Neuronal stem cell (in vitro differentiated cells): ENCODE measurements around the gene EMC10.

ENCODE experiments used
- DNase-seq: peaks from one replicate; pipeline ENCODE4 v3.0.0-alpha.2; 2013; ENCODE audit warnings: low spot score
- H2AFZ ChIP-seq: one replicate; pipeline ENCODE4 v1.6.1; 2013; ENCODE audit warnings: mild to moderate bottlenecking, low read length, inconsistent platforms
- H2AK5ac ChIP-seq: 2 replicates; pipeline ENCODE4 v1.6.1; 2013; ENCODE audit warnings: low read depth, mild to moderate bottlenecking, inconsistent platforms, low read length, moderate library complexity, mixed read lengths
- H2BK120ac ChIP-seq: 2 replicates; pipeline ENCODE4 v1.6.1; 2013; ENCODE audit warnings: low read depth, mild to moderate bottlenecking, inconsistent platforms, low read length, moderate library complexity, mixed read lengths
- H2BK12ac ChIP-seq: one replicate; pipeline ENCODE4 v1.6.1; 2013; ENCODE audit warnings: low read length, inconsistent platforms
- H2BK15ac ChIP-seq: 2 replicates; pipeline ENCODE4 v1.6.1; 2013; ENCODE audit warnings: mild to moderate bottlenecking, low read length, inconsistent platforms, mixed read lengths
- H2BK5ac ChIP-seq: one replicate; pipeline ENCODE4 v1.6.1; 2013; ENCODE audit warnings: inconsistent platforms, mild to moderate bottlenecking, low read length, moderate library complexity
- H3K14ac ChIP-seq: one replicate; pipeline ENCODE4 v1.6.1; 2013; ENCODE audit warnings: low read length, inconsistent platforms
- H3K18ac ChIP-seq: 2 replicates; pipeline ENCODE4 v1.6.1; 2013; ENCODE audit warnings: low read length, inconsistent platforms
- H3K23ac ChIP-seq: 2 replicates; pipeline ENCODE4 v1.6.1; 2013; ENCODE audit warnings: low read depth, mild to moderate bottlenecking, mixed read lengths, low read length, inconsistent platforms; ENCODE audit not compliant: poor library complexity
- H3K27ac ChIP-seq: replicated peaks from 3 replicates; pipeline ENCODE4 v1.5.1; 2013; ENCODE audit warnings: low read length, inconsistent platforms
- H3K27me3 ChIP-seq, 3 experiments: 2 replicates each; pipeline ENCODE4 v1.6.1; 2013; ENCODE audit warnings: low read length in 3 of 3, mild to moderate bottlenecking in 2 of 3, inconsistent platforms in 1 of 3, low read depth in 1 of 3, mixed read lengths in 1 of 3, moderate library complexity in 1 of 3; ENCODE audit not compliant: control insufficient read depth in 3 of 3, insufficient read depth in 3 of 3
- H3K36me3 ChIP-seq, 2 donors: replicated peaks in 1 of 2; 2 replicates each; pipeline ENCODE4 v1.6.1; 2013; ENCODE audit warnings: low read length in 2 of 2; ENCODE audit not compliant: control insufficient read depth in 2 of 2, insufficient read depth in 2 of 2
- H3K4ac ChIP-seq: 2 replicates; pipeline ENCODE4 v1.6.1; 2013; ENCODE audit warnings: inconsistent platforms, mild to moderate bottlenecking, low read length, moderate library complexity
- H3K4me1 ChIP-seq, 2 donors: 1 replicate in 1 of 2; 2 replicates in 1 of 2; pipeline ENCODE4 v1.6.1; 2013; ENCODE audit warnings: low read length in 2 of 2, low read depth in 1 of 2; ENCODE audit not compliant: control insufficient read depth in 2 of 2, insufficient read depth in 1 of 2
- H3K4me2 ChIP-seq: one replicate; pipeline ENCODE4 v1.6.1; 2013; ENCODE audit warnings: mild to moderate bottlenecking, low read length, inconsistent platforms; ENCODE audit not compliant: insufficient read depth, poor library complexity, severe bottlenecking
- H3K4me3 ChIP-seq, 2 donors: 2 replicates each; pipeline ENCODE4 v1.5.1; 2013; ENCODE audit warnings: low read length in 2 of 2, mild to moderate bottlenecking in 2 of 2, inconsistent platforms in 1 of 2, moderate library complexity in 1 of 2
- H3K79me1 ChIP-seq: one replicate; pipeline ENCODE4 v1.6.1; 2013; ENCODE audit warnings: low read depth, mild to moderate bottlenecking, inconsistent platforms, low read length, moderate library complexity
- H3K9ac ChIP-seq: one replicate; pipeline ENCODE4 v1.6.1; 2013; ENCODE audit warnings: mild to moderate bottlenecking, low read depth, low read length, inconsistent platforms; ENCODE audit not compliant: poor library complexity
- H3K9me3 ChIP-seq, 2 donors: replicated peaks in 1 of 2; 2 replicates each; pipeline versions ENCODE3 to v1.6.1; 2013; ENCODE audit warnings: low read length in 2 of 2, mild to moderate bottlenecking in 2 of 2, inconsistent platforms in 1 of 2, low read depth in 1 of 2, mixed read lengths in 1 of 2, moderate library complexity in 1 of 2; ENCODE audit not compliant: control insufficient read depth in 2 of 2, insufficient read depth in 1 of 2
- H4K8ac ChIP-seq: one replicate; pipeline ENCODE4 v1.6.1; 2013; ENCODE audit warnings: low read depth, mild to moderate bottlenecking, inconsistent platforms, low read length, moderate library complexity
- H4K91ac ChIP-seq: one replicate; pipeline ENCODE4 v1.6.1; 2013; ENCODE audit warnings: low read length, low read depth, mild to moderate bottlenecking, inconsistent platforms; ENCODE audit not compliant: poor library complexity
- WGBS, 2 donors: extraction: QIAGEN DNeasy Blood & Tissue Kit; methylation state at CpG; one replicate each; pipeline ENCODE4 v1.1.7; 2013; ENCODE audit warnings: missing lambda C conversion rate in 2 of 2, mixed read lengths in 1 of 2; ENCODE audit not compliant: insufficient read length in 2 of 2, insufficient replicate concordance in 1 of 2; ENCODE audit errors: extremely low coverage in 2 of 2; 5-methylcytosine and 5-hydroxymethylcytosine counted together

Gene EMC10

DNA sequence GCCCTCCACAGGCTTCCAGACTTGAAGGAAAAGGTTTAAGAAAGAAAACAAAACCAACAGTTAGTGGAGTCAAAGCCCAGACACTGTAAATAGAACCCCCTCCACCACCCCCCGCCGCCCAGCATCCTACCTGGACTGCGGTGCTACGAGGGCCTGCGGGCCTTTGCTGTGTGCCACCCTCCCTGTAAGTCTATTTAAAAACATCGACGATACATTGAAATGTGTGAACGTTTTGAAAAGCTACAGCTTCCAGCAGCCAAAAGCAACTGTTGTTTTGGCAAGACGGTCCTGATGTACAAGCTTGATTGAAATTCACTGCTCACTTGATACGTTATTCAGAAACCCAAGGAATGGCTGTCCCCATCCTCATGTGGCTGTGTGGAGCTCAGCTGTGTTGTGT is 6.6 kb downstream of the EMC10 start:
- H4K91ac ChIP-seq, result no peak overlapping the region
- no peak overlapping the region for H2AK5ac ChIP-seq
- no peak overlapping the region for H3K23ac ChIP-seq
- H3K36me3 ChIP-seq, result peaks cover 18 to 39% of the 10 kb centered on the region in 2 donors
- H3K4me1 ChIP-seq, result no peaks in the 10 kb centered on the region
- H3K14ac ChIP-seq, result no peak overlapping the region
- H2BK5ac ChIP-seq, result no peak overlapping the region
- H2BK12ac ChIP-seq, result no peak overlapping the region
- WGBS, 2 donors, result no CpG with 5 or more reads among the region's 10 CpGs
- H4K8ac ChIP-seq, result no peak overlapping the region
- H3K4me3 ChIP-seq, result no peak overlapping the region
- no peak overlapping the region for H3K4ac ChIP-seq
- no peak overlapping the region for H2BK15ac ChIP-seq
- H3K9me3 ChIP-seq, result peaks cover 19 to 39% of the 10 kb centered on the region in 2 donors
- no peak overlapping the region for H3K9ac ChIP-seq
- H2BK120ac ChIP-seq, result no peak overlapping the region
- H3K4me2 ChIP-seq, result no peak overlapping the region
- H3K79me1 ChIP-seq, result peaks cover 5% of the 10 kb centered on the region
- H3K18ac ChIP-seq, result no peak overlapping the region
- peaks cover 0 to 7% (median 0%) of the 10 kb centered on the region in 3 experiments for H3K27me3 ChIP-seq
- H3K27ac ChIP-seq, result no peak overlapping the region
- no peak for DNase-seq
- H2AFZ ChIP-seq, result no peak overlapping the region

DNA sequence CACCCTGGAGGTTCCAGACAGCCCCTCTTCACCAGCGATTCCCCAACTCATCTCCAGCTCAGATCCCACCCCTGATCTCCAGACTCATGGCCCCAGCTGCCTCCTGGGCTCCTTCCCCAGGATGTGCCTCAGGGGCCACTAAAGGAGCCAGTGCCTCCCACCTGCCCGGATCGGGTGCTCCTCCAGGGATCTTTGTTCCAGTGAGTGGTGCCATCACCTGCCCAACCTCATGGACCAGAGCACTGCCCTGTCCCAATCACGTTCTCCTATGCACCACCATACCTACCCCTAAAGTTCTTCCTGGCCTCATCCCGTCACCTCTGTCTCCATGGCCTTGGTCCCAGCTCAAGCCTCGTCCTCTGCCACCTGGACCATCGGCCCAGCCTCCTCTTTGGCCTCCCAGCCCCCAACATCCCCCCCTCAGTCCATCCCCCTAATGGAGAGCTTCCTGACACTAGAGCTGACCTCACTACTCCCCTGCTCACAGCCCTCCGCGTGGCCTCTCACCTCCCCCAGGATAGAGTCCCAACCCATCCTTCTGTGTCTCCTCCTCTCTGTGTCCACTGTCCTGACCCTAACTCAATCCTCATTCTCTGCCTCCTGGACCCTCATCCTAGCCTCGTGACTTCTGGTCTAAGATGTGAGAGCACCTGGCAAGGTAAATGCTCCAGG is 9.1 kb downstream of the EMC10 start:
- no CpG with 5 or more reads among the region's 10 CpGs for WGBS, 2 donors
- H3K4me3 ChIP-seq, result no peak overlapping the region
- peaks cover 6 to 10% of the 10 kb centered on the region in 2 donors for H3K4me1 ChIP-seq
- H3K4me2 ChIP-seq, result no peak overlapping the region
- no peak overlapping the region for H2BK120ac ChIP-seq
- H3K27ac ChIP-seq, result no peak overlapping the region
- peaks cover 0 to 25% (median 0%) of the 10 kb centered on the region in 3 experiments for H3K27me3 ChIP-seq
- no peak for DNase-seq
- no peak overlapping the region for H3K9ac ChIP-seq
- no peaks in the 10 kb centered on the region for H3K79me1 ChIP-seq
- no peak overlapping the region for H2AK5ac ChIP-seq
- no peak overlapping the region for H3K14ac ChIP-seq
- no peak overlapping the region for H4K91ac ChIP-seq
- H4K8ac ChIP-seq, result no peak overlapping the region
- H2BK15ac ChIP-seq, result no peak overlapping the region
- no peak overlapping the region for H2BK5ac ChIP-seq
- peak overlapping the region; percentile 38 for H3K18ac ChIP-seq
- no peak overlapping the region for H3K4ac ChIP-seq
- H2BK12ac ChIP-seq, result no peak overlapping the region
- H2AFZ ChIP-seq, result no peak overlapping the region
- peaks cover 4 to 20% of the 10 kb centered on the region in 2 donors for H3K36me3 ChIP-seq
- no peak overlapping the region for H3K23ac ChIP-seq
- H3K9me3 ChIP-seq, result peaks cover 14 to 22% of the 10 kb centered on the region in 2 donors

DNA sequence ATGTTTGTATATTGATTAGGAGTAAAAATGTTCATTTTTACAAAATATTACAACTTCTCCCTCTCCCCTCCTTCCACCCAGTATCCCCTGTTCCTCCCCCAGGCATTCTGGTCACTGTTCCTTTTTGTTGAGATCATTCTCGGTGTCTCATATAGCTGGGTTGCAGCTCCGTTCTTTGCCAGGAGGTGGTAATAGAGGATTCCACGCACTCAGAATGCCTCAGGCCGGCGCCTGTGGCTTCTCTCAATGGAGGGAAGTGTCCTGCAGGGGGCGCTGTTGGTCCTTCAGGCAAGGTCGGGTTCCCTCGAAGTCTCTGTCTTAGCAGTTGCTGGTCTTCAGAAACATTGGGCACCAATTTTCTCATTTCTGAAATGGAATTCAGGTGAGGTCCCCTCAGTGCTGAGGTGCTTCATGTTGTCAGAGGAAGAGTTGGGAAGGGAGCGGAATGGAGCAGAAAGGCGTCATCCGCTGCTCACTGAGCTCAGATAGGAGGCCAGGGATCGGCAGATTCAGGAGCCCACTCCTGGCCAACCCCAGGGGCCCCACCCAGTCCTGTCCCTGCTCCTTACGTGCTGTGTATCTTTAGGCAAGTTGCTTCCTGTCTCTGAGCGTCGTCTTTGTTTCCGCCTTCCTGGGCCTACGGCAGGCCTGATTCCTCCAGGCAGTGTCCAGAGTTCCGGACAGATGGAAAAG is 10.7 kb downstream of the EMC10 start:
- no peak overlapping the region for H3K4me2 ChIP-seq
- H3K9me3 ChIP-seq, result peaks cover 16 to 27% of the 10 kb centered on the region in 2 donors
- H4K8ac ChIP-seq, result no peak overlapping the region
- peaks cover 16% of the 10 kb centered on the region in 2 donors for H3K4me1 ChIP-seq
- no peak overlapping the region for H2BK12ac ChIP-seq
- DNase-seq, result no peak
- no peak overlapping the region for H3K9ac ChIP-seq
- no peaks in the 10 kb centered on the region for H3K79me1 ChIP-seq
- no CpG with 5 or more reads among the region's 18 CpGs for WGBS, 2 donors
- no peak overlapping the region for H3K4ac ChIP-seq
- no peak overlapping the region for H2BK15ac ChIP-seq
- H3K4me3 ChIP-seq, result no peak overlapping the region
- peaks cover 0 to 38% (median 5%) of the 10 kb centered on the region in 3 experiments for H3K27me3 ChIP-seq
- peaks cover 4 to 13% of the 10 kb centered on the region in 2 donors for H3K36me3 ChIP-seq
- no peak overlapping the region for H2BK120ac ChIP-seq
- H2AFZ ChIP-seq, result no peak overlapping the region
- H3K23ac ChIP-seq, result peak overlapping the region; percentile 37
- H2BK5ac ChIP-seq, result peak overlapping the region; percentile 83
- no peak overlapping the region for H3K27ac ChIP-seq
- H4K91ac ChIP-seq, result no peak overlapping the region
- peak overlapping the region; percentile 77 for H2AK5ac ChIP-seq
- H3K14ac ChIP-seq, result peak overlapping the region; percentile 47
- H3K18ac ChIP-seq, result peak overlapping the region; percentile 67
